Left kidney (tissue), 2 donors: ENCODE measurements around the gene ARSJ. TPM values are rescaled to one million over a fixed set of nuclear protein-coding genes. Genes with fewer than 3 reads are reported as not detected.
"Not testable (repeated sequence)": the region's sequence is repeated elsewhere in the genome, so short reads cannot be mapped to it uniquely, and the experiment has no call there.

Source experiments
- DNase-seq: peaks from one replicate; pipeline ENCODE4 v3.0.0-alpha.2; 2013
- polyA plus RNA-seq: library from polyadenylated mRNA; unstranded; fragments of 120-200 nt; gene quantifications from one replicate; pipeline ENCODE4 v1.2.1, GENCODE V29; 2013; ENCODE audit not compliant: insufficient read length

Gene ARSJ
- polyA plus RNA-seq, 1 donor = 18.1 TPM

GRCh38 chr4:113958766-113959538 is 20.5 kb downstream of the ARSJ start:
- DNase-seq = no peak

- no peak for DNase-seq
Observed at GRCh38 chr4:113957956-113958355, 21.5 kb downstream of the ARSJ start.

GRCh38 chr4:113955948-113956347 is 23.5 kb downstream of the ARSJ start:
- no peak for DNase-seq

- DNase-seq = no peak
Observed at GRCh38 chr4:113955411-113955810, 24.0 kb downstream of the ARSJ start.

GRCh38 chr4:113953888-113954287 is 25.6 kb downstream of the ARSJ start:
- DNase-seq = no peak

GRCh38 chr4:113952452-113953029 is 26.9 kb downstream of the ARSJ start:
- DNase-seq = peak; percentile 57

- DNase-seq = no peak
Observed at GRCh38 chr4:113951263-113951662, 28.2 kb downstream of the ARSJ start.

GRCh38 chr4:113950207-113950606 is 29.2 kb downstream of the ARSJ start:
- no peak for DNase-seq

- no peak for DNase-seq
Observed at GRCh38 chr4:113947484-113947883, 32.0 kb downstream of the ARSJ start.

GRCh38 chr4:113945906-113946305 is 33.5 kb downstream of the ARSJ start:
- no peak for DNase-seq

- DNase-seq = no peak
Observed at GRCh38 chr4:113943863-113944262, 35.6 kb downstream of the ARSJ start.

GRCh38 chr4:113943085-113943484 is 36.4 kb downstream of the ARSJ start:
- no peak for DNase-seq

GRCh38 chr4:113941836-113942235 is 37.6 kb downstream of the ARSJ start:
- DNase-seq = no peak

GRCh38 chr4:113940103-113940502 is 39.3 kb downstream of the ARSJ start:
- not testable (repeated sequence) for DNase-seq

GRCh38 chr4:113935190-113935589 is 44.3 kb downstream of the ARSJ start:
- no peak for DNase-seq

- not testable (repeated sequence) for DNase-seq
Observed at GRCh38 chr4:113924706-113925105, 54.7 kb downstream of the ARSJ start.

- DNase-seq = peak; percentile 10
Observed at GRCh38 chr4:113921089-113921794, 58.2 kb downstream of the ARSJ start.

GRCh38 chr4:113919611-113920010 is 59.8 kb downstream of the ARSJ start:
- no peak for DNase-seq

- no peak for DNase-seq
Observed at GRCh38 chr4:113919145-113919544, 60.3 kb downstream of the ARSJ start.

GRCh38 chr4:113908829-113909228 is 70.6 kb downstream of the ARSJ start:
- no peak for DNase-seq

GRCh38 chr4:113907559-113907958 is 71.9 kb downstream of the ARSJ start:
- DNase-seq = no peak

- DNase-seq = no peak
Observed at GRCh38 chr4:113905301-113905700, 74.1 kb downstream of the ARSJ start.

- DNase-seq = no peak
Observed at GRCh38 chr4:113904877-113905276, 74.6 kb downstream of the ARSJ start.
